Mesothelial cell of epicardium (in vitro differentiated cells): ENCODE measurements around the gene SNX19. TPM values are rescaled to one million over a fixed set of nuclear protein-coding genes. Genes with fewer than 3 reads are reported as not detected.
A peak's percentile ranks its signal among the peaks of the same experiment; 100 is the strongest.
"Not testable (repeated sequence)": the region's sequence is repeated elsewhere in the genome, so short reads cannot be mapped to it uniquely, and the experiment has no call there.

Experiments used
- DNase-seq, 2 experiments: peaks; one replicate each; pipeline ENCODE4 v3.0.0; 2021; ENCODE audit warnings: low spot score in 2 of 2; ENCODE audit not compliant: unreplicated experiment in 2 of 2
- H3K27ac Mint-ChIP-seq: 2 replicates; pipeline ENCODE4 v1.8.0; 2021; ENCODE audit warnings: mixed read lengths
- H3K27me3 Mint-ChIP-seq: 2 replicates; pipeline ENCODE4 v1.8.0; 2021; ENCODE audit warnings: low read depth, mixed read lengths
- H3K36me3 Mint-ChIP-seq: 2 replicates; pipeline ENCODE4 v1.8.0; 2021; ENCODE audit warnings: mixed read lengths
- H3K4me1 Mint-ChIP-seq: 2 replicates; pipeline ENCODE4 v1.8.0; 2021; ENCODE audit warnings: mixed read lengths
- H3K4me3 Mint-ChIP-seq: 2 replicates; pipeline ENCODE4 v1.8.0; 2021; ENCODE audit warnings: mild to moderate bottlenecking, moderate library complexity, mixed read lengths
- H3K9me3 Mint-ChIP-seq: 2 replicates; pipeline ENCODE4 v1.8.0; 2021; ENCODE audit warnings: mixed read lengths
- CTCF ChIP-seq: fragments of 200-600 bp; sonication (generic); IDR thresholded peaks from one replicate; pipeline ENCODE4 v1.5.0; 2021; ENCODE audit warnings: antibody characterized with exemption; ENCODE audit not compliant: unreplicated experiment
- total RNA-seq: library from RNA; stranded (reverse); gene quantifications from 3 replicates; pipeline ENCODE4 v1.2.1, GENCODE V29; 2021

The SNX19 gene
- total RNA-seq, 1 donor from 2014 or later: 60.1 TPM

- H3K4me1 Mint-ChIP-seq: peaks cover 6% of the 10 kb centered on the region
- peaks cover 3% of the 10 kb centered on the region for H3K27me3 Mint-ChIP-seq
- TF ChIP-seq CTCF: no peak
- no peak overlapping the region for H3K27ac Mint-ChIP-seq
- peaks cover 3% of the 10 kb centered on the region for H3K36me3 Mint-ChIP-seq
- no peak for DNase-seq
- no peak overlapping the region for H3K4me3 Mint-ChIP-seq
- H3K9me3 Mint-ChIP-seq: no peaks in the 10 kb centered on the region
Observed at GRCh38 chr11:130865091-130865773, 51.0 kb downstream of the SNX19 start.

- H3K4me3 Mint-ChIP-seq: no peak overlapping the region
- no peaks in the 10 kb centered on the region for H3K36me3 Mint-ChIP-seq
- DNase-seq: peak; percentile 87 to 93
- H3K4me1 Mint-ChIP-seq: peaks cover 6% of the 10 kb centered on the region
- H3K9me3 Mint-ChIP-seq: no peaks in the 10 kb centered on the region
- no peak overlapping the region for H3K27ac Mint-ChIP-seq
- peaks cover 3% of the 10 kb centered on the region for H3K27me3 Mint-ChIP-seq
- TF ChIP-seq CTCF: peak; percentile 100
Observed at GRCh38 chr11:130861902-130862860, 54.1 kb downstream of the SNX19 start.

- H3K27me3 Mint-ChIP-seq: peaks cover 3% of the 10 kb centered on the region
- H3K27ac Mint-ChIP-seq: no peak overlapping the region
- peaks cover 6% of the 10 kb centered on the region for H3K4me1 Mint-ChIP-seq
- no peak overlapping the region for H3K4me3 Mint-ChIP-seq
- no peaks in the 10 kb centered on the region for H3K9me3 Mint-ChIP-seq
- TF ChIP-seq CTCF: no peak
- DNase-seq: no peak
- no peaks in the 10 kb centered on the region for H3K36me3 Mint-ChIP-seq
Observed at GRCh38 chr11:130861283-130861682, 55.0 kb downstream of the SNX19 start.

GRCh38 chr11:130859886-130860285 lies 56.4 kb downstream of the SNX19 start:
- Mint-ChIP-seq H3K9me3 (no peaks in the 10 kb centered on the region), H3K27me3 (peaks cover 3% of the 10 kb centered on the region), H3K36me3 (no peaks in the 10 kb centered on the region), H3K4me3 (no peak overlapping the region), H3K27ac (no peak overlapping the region), H3K4me1 (peaks cover 6% of the 10 kb centered on the region)
- TF ChIP-seq CTCF: no peak
- DNase-seq: no peak

GRCh38 chr11:130858215-130858614 lies 58.1 kb downstream of the SNX19 start:
- H3K27me3 Mint-ChIP-seq: peaks cover 6% of the 10 kb centered on the region
- TF ChIP-seq CTCF: no peak
- H3K4me3 Mint-ChIP-seq: no peak overlapping the region
- H3K4me1 Mint-ChIP-seq: peaks cover 6% of the 10 kb centered on the region
- no peaks in the 10 kb centered on the region for H3K9me3 Mint-ChIP-seq
- no peaks in the 10 kb centered on the region for H3K36me3 Mint-ChIP-seq
- no peak overlapping the region for H3K27ac Mint-ChIP-seq
- no peak for DNase-seq

- DNase-seq, H3K4me3 Mint-ChIP-seq, H3K27ac Mint-ChIP-seq, H3K4me1 Mint-ChIP-seq, H3K36me3 Mint-ChIP-seq, H3K9me3 Mint-ChIP-seq, H3K27me3 Mint-ChIP-seq: not testable (repeated sequence)
Observed at GRCh38 chr11:130855707-130856106, 60.6 kb downstream of the SNX19 start.
